ENCODE data around the gene LOXL1.
A peak's percentile ranks its signal among the peaks of the same experiment; 100 is the strongest.
"Not testable (repeated sequence)": the region's sequence is repeated elsewhere in the genome, so short reads cannot be mapped to it uniquely, and the experiment has no call there.

LOXL1 gene

DNA sequence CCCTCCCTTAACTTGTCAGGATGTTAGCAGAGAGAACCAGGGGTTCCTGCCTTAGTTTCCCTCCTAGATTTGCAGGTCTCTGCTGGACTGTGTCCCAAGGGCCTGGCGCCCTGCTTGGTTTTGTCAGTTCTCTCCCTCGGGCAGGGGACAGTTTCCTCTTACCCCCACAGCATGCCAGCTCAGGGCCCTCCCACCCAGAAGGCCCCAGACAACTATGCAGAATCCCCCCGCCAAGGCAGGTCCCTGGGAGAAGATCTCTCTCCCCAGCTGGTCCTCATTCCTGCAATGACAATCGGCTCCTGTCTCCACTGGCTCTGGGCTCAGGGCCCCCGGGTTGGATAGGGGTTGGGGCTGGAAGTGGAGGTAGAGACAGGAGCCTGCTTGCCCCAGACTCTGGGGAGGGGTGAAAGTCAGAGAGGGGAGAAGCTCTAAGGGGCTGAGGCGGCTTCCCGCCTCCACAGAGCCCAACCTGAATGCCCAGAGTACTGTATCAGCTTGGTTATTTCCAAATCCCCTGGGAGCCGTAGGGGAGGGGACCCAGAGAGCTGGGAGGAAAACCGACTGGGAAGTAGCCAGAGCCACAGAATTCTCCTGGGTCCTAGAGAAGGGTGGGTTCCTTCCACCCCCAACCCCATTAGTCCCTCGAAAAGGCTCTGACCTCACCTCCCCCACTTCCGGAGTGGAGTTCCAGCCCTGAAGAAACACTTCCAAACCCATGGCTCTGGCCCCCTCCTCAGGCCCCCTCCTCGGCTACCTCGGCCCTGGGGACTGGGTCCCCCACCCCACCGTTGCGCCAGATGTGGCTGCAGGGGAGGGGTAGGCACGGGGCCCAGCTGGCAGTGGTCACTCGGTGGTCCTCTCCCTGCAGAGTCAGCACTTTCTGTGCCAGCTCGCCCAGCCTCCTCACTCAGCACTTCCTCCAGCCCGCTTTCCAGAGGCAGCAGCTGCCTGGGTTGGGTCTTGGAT, 3.8 kb upstream of the LOXL1 start:
- DNase-seq: no peak

GRCh38 chr15:73923156-73923487, 3.1 kb upstream of the LOXL1 start:
- DNase-seq: no peak

- DNase-seq: no peak
Measured at GRCh38 chr15:73923488-73924164, 2.6 kb upstream of the LOXL1 start.

GRCh38 chr15:73924171-73924921, 1.9 kb upstream of the LOXL1 start:
- peak; percentile 49 for DNase-seq

DNA sequence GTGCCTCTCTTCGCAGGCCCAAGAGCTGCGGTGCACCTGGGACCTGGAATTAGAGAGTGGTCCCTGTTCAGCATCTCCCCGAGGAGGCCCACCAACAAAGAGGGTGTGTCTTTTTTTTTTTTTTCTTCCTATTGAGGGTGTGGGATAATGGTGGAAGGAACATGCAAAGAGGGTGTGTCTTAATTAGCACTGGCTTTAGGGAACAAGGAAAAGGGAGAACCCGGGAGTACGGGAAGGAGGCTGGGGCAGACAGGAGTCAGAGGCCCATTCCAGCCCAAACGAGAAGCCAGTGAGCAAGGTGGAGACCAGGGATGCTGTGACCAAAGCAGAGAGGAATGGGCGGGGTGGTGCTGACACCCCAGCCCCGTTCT, 429 bp upstream of the LOXL1 start:
- DNase-seq: no peak

DNA sequence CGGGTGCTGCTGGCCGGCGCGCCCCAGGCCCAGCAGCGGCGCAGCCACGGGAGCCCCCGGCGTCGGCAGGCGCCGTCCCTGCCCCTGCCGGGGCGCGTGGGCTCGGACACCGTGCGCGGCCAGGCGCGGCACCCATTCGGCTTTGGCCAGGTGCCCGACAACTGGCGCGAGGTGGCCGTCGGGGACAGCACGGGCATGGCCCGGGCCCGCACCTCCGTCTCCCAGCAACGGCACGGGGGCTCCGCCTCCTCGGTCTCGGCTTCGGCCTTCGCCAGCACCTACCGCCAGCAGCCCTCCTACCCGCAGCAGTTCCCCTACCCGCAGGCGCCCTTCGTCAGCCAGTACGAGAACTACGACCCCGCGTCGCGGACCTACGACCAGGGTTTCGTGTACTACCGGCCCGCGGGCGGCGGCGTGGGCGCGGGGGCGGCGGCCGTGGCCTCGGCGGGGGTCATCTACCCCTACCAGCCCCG, 777 bp downstream of the LOXL1 start:
- peak; percentile 46 for DNase-seq

- peak; percentile 80 for DNase-seq
Measured at GRCh38 chr15:73927476-73928240, 1.4 kb downstream of the LOXL1 start.

GRCh38 chr15:73928241-73928579, 1.9 kb downstream of the LOXL1 start:
- DNase-seq: no peak

GRCh38 chr15:73928971-73929627, 2.8 kb downstream of the LOXL1 start:
- DNase-seq: no peak

GRCh38 chr15:73930371-73930770, 4.1 kb downstream of the LOXL1 start:
- no peak for DNase-seq

DNA sequence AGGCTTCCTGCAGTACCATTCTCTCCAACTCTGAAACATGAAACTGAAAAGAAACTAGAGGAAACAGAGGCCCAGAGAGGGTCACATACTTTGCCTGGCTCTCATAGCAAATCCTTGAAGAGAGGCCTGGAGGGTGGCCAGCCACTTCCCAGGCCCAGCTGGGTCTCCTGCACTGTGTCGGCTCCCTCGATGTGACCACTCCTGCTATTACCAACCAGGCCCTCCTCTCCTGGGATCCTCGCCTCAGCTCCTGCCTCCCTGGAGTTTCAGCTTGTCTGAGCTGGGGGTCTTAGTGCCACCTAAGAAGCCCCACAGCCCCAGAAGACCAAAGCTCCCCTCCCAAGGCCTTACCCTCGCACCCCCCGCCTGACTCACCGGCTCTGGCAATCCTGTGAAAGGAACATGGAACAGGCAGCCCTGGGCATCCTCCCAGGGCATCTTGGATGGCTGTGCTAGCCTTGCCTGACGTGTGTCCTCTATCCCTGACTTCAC, 4.6 kb downstream of the LOXL1 start:
- no peak for DNase-seq

GRCh38 chr15:73931441-73931840, 5.2 kb downstream of the LOXL1 start:
- no peak for DNase-seq

- DNase-seq: no peak
Measured at GRCh38 chr15:73932381-73933191, 6.3 kb downstream of the LOXL1 start.

GRCh38 chr15:73934281-73934680, 8.0 kb downstream of the LOXL1 start:
- DNase-seq: no peak

DNA sequence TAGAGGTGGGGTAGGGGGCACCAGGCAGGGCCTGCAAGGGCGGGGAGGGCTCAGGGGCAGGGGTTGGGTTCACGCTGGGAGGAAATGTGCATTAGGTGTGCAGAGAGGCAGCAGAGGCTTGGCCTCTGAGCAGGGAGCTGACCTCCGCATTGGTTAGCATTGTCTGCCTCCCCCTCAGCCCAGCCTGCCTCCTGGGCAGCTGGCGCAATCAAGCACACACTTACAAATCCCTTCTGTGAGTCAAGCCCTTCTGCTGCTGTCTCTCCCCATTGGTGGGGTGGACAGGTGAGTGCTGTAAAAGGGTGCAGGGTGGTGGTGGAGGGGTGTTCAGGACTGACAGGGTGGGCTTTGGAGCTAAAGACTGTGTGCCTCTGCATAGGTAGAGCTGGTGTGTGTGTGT, 9.3 kb downstream of the LOXL1 start:
- DNase-seq: no peak

GRCh38 chr15:73936181-73936580, 9.9 kb downstream of the LOXL1 start:
- no peak for DNase-seq

GRCh38 chr15:73936588-73937290, 10.5 kb downstream of the LOXL1 start:
- DNase-seq: no peak

- DNase-seq: no peak
Measured at GRCh38 chr15:73937296-73937695, 11.0 kb downstream of the LOXL1 start.

DNA sequence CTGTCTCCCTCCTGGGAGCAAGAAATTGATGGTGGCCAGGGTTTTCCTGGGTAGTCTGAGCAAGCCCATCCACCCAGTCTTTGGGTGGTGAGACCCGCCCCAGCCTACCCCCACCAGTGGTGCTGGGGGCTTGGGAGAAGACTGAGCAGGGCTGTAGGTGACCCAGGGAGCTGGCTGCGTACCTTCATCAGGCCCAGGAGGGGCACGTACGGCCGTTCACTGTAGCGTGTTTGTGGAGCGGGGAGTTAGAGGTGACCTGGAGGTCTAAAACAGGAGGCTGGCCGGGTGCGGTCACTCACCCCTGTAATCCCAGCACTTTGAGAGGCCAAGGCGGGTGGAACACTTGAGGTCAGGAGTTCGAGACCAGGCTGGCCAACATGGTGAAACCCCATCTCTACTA, 11.5 kb downstream of the LOXL1 start:
- DNase-seq: no peak

GRCh38 chr15:73938516-73938915, 12.3 kb downstream of the LOXL1 start:
- DNase-seq: not testable (repeated sequence)

DNA sequence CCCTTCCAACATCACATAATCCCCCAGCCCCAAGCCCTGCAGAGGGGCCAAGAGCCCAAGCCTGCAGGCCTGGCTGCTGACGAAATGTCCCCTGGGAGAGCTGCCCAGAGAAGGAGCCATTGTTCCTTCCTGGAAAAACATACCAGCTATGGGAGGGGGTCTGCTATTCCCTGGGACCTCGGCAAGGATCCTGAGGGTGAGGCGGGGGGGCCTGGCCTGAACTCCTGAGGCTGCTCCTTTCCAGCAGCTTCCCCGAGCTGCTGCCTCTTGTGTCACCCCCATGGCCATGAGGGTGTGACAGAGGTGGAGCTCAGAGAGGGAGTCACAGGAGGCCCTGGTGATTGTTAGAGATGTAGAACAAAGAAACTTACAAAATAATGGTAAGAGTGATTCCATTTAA, 12.9 kb downstream of the LOXL1 start:
- DNase-seq: no peak

All from activated CD4-positive, alpha-beta T cell treated with anti-CD3 and anti-CD28 coated beads for 48 hours (primary cell).